Natural killer cell (primary cell): ENCODE results near the gene LRRC8A. TPM values are rescaled to one million over a fixed set of nuclear protein-coding genes. Genes with fewer than 3 reads are reported as not detected.

Source experiments
- ATAC-seq, 3 donors: fragments of 150-1000 bp in 2 of 3; fragments of 200-7000 bp in 1 of 3; cut with Tn5 transposase; 1 replicate in 1 of 3; 2 replicates in 2 of 3; pipeline ENCODE4 v1.10.0; 2021; ENCODE audit warnings: mild to moderate bottlenecking in 2 of 3, moderate library complexity in 2 of 3
- DNase-seq, 2 donors: peaks; one replicate each; pipeline versions ENCODE4 v3.0.0 to v3.0.0-alpha.2; 2013 to 2021; ENCODE audit warnings: mixed read lengths in 1 of 2
- H3K27ac ChIP-seq: one replicate; pipeline ENCODE4 v1.5.1; 2013; ENCODE audit warnings: mild to moderate bottlenecking, low read length
- H3K27me3 ChIP-seq: one replicate; pipeline ENCODE4 v1.6.1; 2013; ENCODE audit warnings: low read length; ENCODE audit not compliant: control insufficient read depth, insufficient read depth
- H3K36me3 ChIP-seq: one replicate; pipeline ENCODE4 v1.6.1; 2013; ENCODE audit warnings: low read length; ENCODE audit not compliant: control insufficient read depth, insufficient read depth
- H3K4me1 ChIP-seq: one replicate; pipeline ENCODE4 v1.6.1; 2013; ENCODE audit warnings: low read length; ENCODE audit not compliant: control insufficient read depth, insufficient read depth
- H3K4me3 ChIP-seq: one replicate; pipeline ENCODE4 v1.5.1; 2013; ENCODE audit warnings: low read length
- H3K9me3 ChIP-seq: one replicate; pipeline ENCODE4 v1.6.1; 2013; ENCODE audit warnings: low read length; ENCODE audit not compliant: control insufficient read depth, insufficient read depth
- H3K27ac Mint-ChIP-seq, 2 donors: one replicate each; pipeline ENCODE4 v1.8.0; 2022; ENCODE audit warnings: mild to moderate bottlenecking in 2 of 2, mixed read lengths in 2 of 2, moderate library complexity in 1 of 2
- H3K27me3 Mint-ChIP-seq, 2 donors: one replicate each; pipeline ENCODE4 v1.8.0; 2022; ENCODE audit warnings: low read depth in 2 of 2, mixed read lengths in 2 of 2
- H3K36me3 Mint-ChIP-seq: one replicate; pipeline ENCODE4 v1.8.0; 2022; ENCODE audit warnings: mixed read lengths
- H3K4me1 Mint-ChIP-seq, 2 donors: one replicate each; pipeline ENCODE4 v1.8.0; 2022; ENCODE audit warnings: mixed read lengths in 2 of 2
- H3K4me3 Mint-ChIP-seq: one replicate; pipeline ENCODE4 v1.8.0; 2022; ENCODE audit warnings: mild to moderate bottlenecking, moderate library complexity, mixed read lengths
- H3K9me3 Mint-ChIP-seq, 2 donors: one replicate each; pipeline ENCODE4 v1.8.0; 2022; ENCODE audit warnings: mixed read lengths in 2 of 2
- WGBS: methylation state at CpG from one replicate; pipeline ENCODE4 v1.1.7; 2013; ENCODE audit warnings: missing lambda C conversion rate; ENCODE audit not compliant: insufficient coverage; 5-methylcytosine and 5-hydroxymethylcytosine counted together
- intact Hi-C: fragments of 100-400 bp; cut with micrococcal nuclease; formaldehyde crosslinking; loops from one replicate; pipeline ENCODE4 v1.14.2; 2022
- total RNA-seq, 4 donors: library from RNA; stranded (reverse); fragments of 120-200 nt in 1 of 4; gene quantifications; one replicate each; pipeline versions ENCODE4 v1.2.3 to v1.2.4, GENCODE V29; 2013 to 2022
- TF ChIP-seq, protein P1 (sequence below): fragments of 200-600 bp; IDR thresholded peaks from one replicate; pipeline ENCODE4 v1.8.0; 2022; ENCODE audit warnings: antibody characterized with exemption

Gene LRRC8A
- total RNA-seq, 3 donors from 2014 or later (not counting 1 experiment from before 2014, with no cell fraction given): 60.0 to 82.9 (median 67.9) TPM

DNA sequence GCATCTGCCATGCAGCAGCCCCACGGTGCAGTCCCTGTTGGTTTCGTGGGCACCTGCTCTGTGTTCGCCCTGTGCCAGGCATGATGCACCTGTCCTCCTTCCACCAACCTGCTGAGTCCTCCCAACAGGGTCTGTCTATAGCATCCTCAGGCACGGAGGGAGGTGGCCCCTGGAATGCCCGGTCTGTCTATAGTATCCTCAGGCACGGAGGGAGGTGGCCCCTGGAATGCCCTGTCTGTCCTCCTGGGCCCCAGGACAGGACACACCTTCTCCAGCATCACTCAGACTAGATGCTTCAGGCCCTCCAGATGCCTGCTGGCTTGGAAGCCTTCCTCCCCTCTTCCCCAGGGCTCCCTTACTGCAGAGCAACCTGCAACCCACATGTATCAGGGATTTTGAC, 29.0 kb downstream of the LRRC8A start:
- Histone ChIP-seq H3K9me3 (no peaks in the 10 kb centered on the region), H3K36me3 (peaks cover 63% of the 10 kb centered on the region), H3K27me3 (no peaks in the 10 kb centered on the region), H3K4me1 (peaks cover 46% of the 10 kb centered on the region), H3K27ac (no peak overlapping the region), H3K4me3 (no peak overlapping the region)
- WGBS: 92% methylated on average over 6 of the region's 6 CpGs
- no peaks in the 10 kb centered on the region for H3K36me3 Mint-ChIP-seq
- TF ChIP-seq, protein P1, sequence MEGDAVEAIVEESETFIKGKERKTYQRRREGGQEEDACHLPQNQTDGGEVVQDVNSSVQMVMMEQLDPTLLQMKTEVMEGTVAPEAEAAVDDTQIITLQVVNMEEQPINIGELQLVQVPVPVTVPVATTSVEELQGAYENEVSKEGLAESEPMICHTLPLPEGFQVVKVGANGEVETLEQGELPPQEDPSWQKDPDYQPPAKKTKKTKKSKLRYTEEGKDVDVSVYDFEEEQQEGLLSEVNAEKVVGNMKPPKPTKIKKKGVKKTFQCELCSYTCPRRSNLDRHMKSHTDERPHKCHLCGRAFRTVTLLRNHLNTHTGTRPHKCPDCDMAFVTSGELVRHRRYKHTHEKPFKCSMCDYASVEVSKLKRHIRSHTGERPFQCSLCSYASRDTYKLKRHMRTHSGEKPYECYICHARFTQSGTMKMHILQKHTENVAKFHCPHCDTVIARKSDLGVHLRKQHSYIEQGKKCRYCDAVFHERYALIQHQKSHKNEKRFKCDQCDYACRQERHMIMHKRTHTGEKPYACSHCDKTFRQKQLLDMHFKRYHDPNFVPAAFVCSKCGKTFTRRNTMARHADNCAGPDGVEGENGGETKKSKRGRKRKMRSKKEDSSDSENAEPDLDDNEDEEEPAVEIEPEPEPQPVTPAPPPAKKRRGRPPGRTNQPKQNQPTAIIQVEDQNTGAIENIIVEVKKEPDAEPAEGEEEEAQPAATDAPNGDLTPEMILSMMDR: no peak
- DNase-seq (no peak), ATAC-seq (no peak)
- intact Hi-C loops: no loop called here
- H3K4me3 Mint-ChIP-seq: no peak overlapping the region
- no peaks in the 10 kb centered on the region for H3K9me3 Mint-ChIP-seq
- H3K27ac Mint-ChIP-seq: peak overlapping the region in 1 of 2 donors; percentile 91
- H3K27me3 Mint-ChIP-seq: no peaks in the 10 kb centered on the region
- H3K4me1 Mint-ChIP-seq: peaks cover 26 to 80% of the 10 kb centered on the region in 2 donors

DNA sequence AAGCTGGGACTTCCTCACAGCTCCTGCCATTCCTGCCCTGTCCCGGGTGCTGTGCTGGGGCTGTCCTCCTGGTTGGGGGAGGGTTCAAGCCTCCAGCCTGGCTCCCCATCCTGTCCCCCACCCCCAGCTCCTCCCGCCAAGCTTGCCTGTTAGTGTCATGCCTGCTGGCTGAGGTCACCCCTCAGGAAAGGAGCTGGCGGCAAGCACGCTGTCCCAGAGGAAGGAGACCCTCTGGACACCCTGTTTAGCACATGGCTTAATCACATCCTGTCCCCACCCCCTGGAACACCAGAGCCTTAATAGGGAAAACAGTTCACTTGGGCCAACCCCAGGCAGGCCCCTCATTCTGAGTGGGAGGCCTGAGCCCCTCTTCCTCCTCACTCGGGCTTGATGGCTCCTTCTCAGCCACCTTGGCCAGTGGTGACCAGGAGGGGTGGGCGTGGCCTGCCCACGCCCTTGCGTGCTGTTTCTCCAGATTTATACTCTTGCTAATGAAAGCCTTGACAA, 29.6 kb downstream of the LRRC8A start:
- peaks cover 23 to 76% of the 10 kb centered on the region in 2 donors for H3K4me1 Mint-ChIP-seq
- TF ChIP-seq, protein P1: no peak
- H3K36me3 Mint-ChIP-seq: no peaks in the 10 kb centered on the region
- ATAC-seq (peak in 1 of 3 donors; percentile 21), DNase-seq (no peak)
- WGBS: 63% methylated on average over 8 of the region's 8 CpGs
- Histone ChIP-seq H3K9me3 (no peaks in the 10 kb centered on the region), H3K27me3 (no peaks in the 10 kb centered on the region), H3K4me1 (peaks cover 44% of the 10 kb centered on the region), H3K27ac (no peak overlapping the region), H3K36me3 (peaks cover 69% of the 10 kb centered on the region), H3K4me3 (no peak overlapping the region)
- no peaks in the 10 kb centered on the region for H3K9me3 Mint-ChIP-seq
- H3K27me3 Mint-ChIP-seq: no peaks in the 10 kb centered on the region
- H3K27ac Mint-ChIP-seq: peak overlapping the region; percentile 82 to 91
- no peak overlapping the region for H3K4me3 Mint-ChIP-seq
- intact Hi-C loops: no loop called here

DNA sequence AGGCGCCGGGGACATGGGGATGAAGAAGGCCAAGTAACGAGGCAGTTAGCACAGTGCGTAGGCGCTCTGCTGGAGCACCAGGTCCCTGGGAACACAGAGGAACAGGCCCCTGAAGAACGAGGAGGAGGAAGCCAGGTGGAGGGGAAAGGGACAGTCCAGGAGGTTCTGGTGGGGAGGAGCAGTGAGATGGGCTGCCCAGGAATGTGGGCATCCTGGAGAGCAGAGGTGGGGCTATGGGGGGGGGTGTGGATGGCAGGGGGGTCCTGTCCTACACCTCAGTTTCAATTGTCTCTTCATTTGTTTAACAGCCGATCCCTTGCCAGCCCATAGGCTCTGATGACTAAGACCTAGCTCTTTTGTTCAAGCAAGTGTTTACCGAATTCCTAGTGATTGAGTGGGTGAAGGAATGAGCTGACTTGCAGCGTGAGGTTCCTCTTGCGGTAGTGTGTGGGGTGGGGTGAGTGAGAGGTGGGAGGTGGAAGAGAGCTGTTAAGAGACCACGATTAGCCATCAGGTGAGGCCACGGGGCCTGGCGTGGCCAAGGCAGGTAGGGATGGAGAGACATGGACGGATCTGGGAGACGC, 30.4 kb downstream of the LRRC8A start:
- 86% methylated on average over 15 of the region's 15 CpGs for WGBS
- no peaks in the 10 kb centered on the region for H3K27me3 Mint-ChIP-seq
- Histone ChIP-seq H3K27ac (no peak overlapping the region), H3K4me1 (peaks cover 44% of the 10 kb centered on the region), H3K27me3 (no peaks in the 10 kb centered on the region), H3K36me3 (peaks cover 73% of the 10 kb centered on the region), H3K9me3 (no peaks in the 10 kb centered on the region), H3K4me3 (no peak overlapping the region)
- no peaks in the 10 kb centered on the region for H3K9me3 Mint-ChIP-seq
- DNase-seq (no peak), ATAC-seq (no peak)
- peaks cover 21 to 71% of the 10 kb centered on the region in 2 donors for H3K4me1 Mint-ChIP-seq
- TF ChIP-seq, protein P1: no peak
- H3K27ac Mint-ChIP-seq: peak overlapping the region; percentile 82 to 91
- H3K36me3 Mint-ChIP-seq: no peaks in the 10 kb centered on the region
- peak overlapping the region; percentile 50 for H3K4me3 Mint-ChIP-seq
- intact Hi-C loops: no loop called here
